ENCODE results near the gene NEAT1. TPM values are rescaled to one million over a fixed set of nuclear protein-coding genes. Genes with fewer than 3 reads are reported as not detected.
"Not testable (repeated sequence)": the region's sequence is repeated elsewhere in the genome, so short reads cannot be mapped to it uniquely, and the experiment has no call there.

Gene NEAT1
- total RNA-seq, 2 experiments from 2014 or later: 402 to 407 TPM

GRCh38 chr11:65439331-65440181 lies 17.0 kb downstream of the NEAT1 start:
- Mint-ChIP-seq H3K4me1 (peaks cover 56% of the 10 kb centered on the region), H3K36me3 (peaks cover 36% of the 10 kb centered on the region), H3K4me3 (no peak overlapping the region), H3K27me3 (no peaks in the 10 kb centered on the region), H3K27ac (peak overlapping the region; percentile 51), H3K9me3 (no peaks in the 10 kb centered on the region)
- DNase-seq (no peak), ATAC-seq (ENCODE audit: low read depth) (no peak)
- POLR2A ChIA-PET: interaction anchor here (0.7 to 2.1 kb wide), 2 partner anchors 23 to 60 kb away, joined by 3 to 14 read pairs; partner anchors contain the start of gene MALAT1

GRCh38 chr11:65440831-65441499 lies 18.4 kb downstream of the NEAT1 start:
- DNase-seq: peak; percentile 22
- peak; percentile 11 for ATAC-seq (ENCODE audit: low read depth)
- Mint-ChIP-seq H3K36me3 (peaks cover 24% of the 10 kb centered on the region), H3K4me1 (peaks cover 44% of the 10 kb centered on the region), H3K27ac (peak overlapping the region; percentile 74), H3K27me3 (no peaks in the 10 kb centered on the region), H3K4me3 (peak overlapping the region; percentile 42), H3K9me3 (no peaks in the 10 kb centered on the region)
- POLR2A ChIA-PET: interaction anchor here (0.8 to 2.1 kb wide), 5 partner anchors 16 to 56 kb away, joined by 3 to 14 read pairs (median 4); no protein-coding TSS in a partner anchor

- Mint-ChIP-seq H3K27ac (peak overlapping the region; percentile 64), H3K9me3 (no peaks in the 10 kb centered on the region), H3K4me3 (no peak overlapping the region), H3K4me1 (peaks cover 38% of the 10 kb centered on the region), H3K36me3 (peaks cover 18% of the 10 kb centered on the region), H3K27me3 (no peaks in the 10 kb centered on the region)
- DNase-seq: peak; percentile 24
- no peak for ATAC-seq (ENCODE audit: low read depth)
- POLR2A ChIA-PET: interaction anchor here (0.6 to 1.6 kb wide), 3 partner anchors 10 to 58 kb away, joined by 3 to 4 read pairs (median 3); no protein-coding TSS in a partner anchor
These were observed 20.3 kb downstream of the NEAT1 start for GRCh38 chr11:65442842-65443331.

- POLR2A ChIA-PET: interaction anchor here (0.6 to 1.3 kb wide), 5 partner anchors 11 to 145 kb away, joined by 3 to 8 read pairs (median 3); partner anchors contain the start of gene NEAT1
- Mint-ChIP-seq H3K27ac (no peak overlapping the region), H3K4me3 (no peak overlapping the region), H3K4me1 (peaks cover 31% of the 10 kb centered on the region), H3K27me3 (no peaks in the 10 kb centered on the region), H3K9me3 (peaks cover 2% of the 10 kb centered on the region), H3K36me3 (peaks cover 11% of the 10 kb centered on the region)
- no peak for ATAC-seq (ENCODE audit: low read depth)
- peak; percentile 37 for DNase-seq
These were observed 21.9 kb downstream of the NEAT1 start for GRCh38 chr11:65444314-65445051.

- Mint-ChIP-seq H3K9me3 (peaks cover 2% of the 10 kb centered on the region), H3K4me3 (no peak overlapping the region), H3K4me1 (peaks cover 26% of the 10 kb centered on the region), H3K27me3 (no peaks in the 10 kb centered on the region), H3K36me3 (peaks cover 9% of the 10 kb centered on the region), H3K27ac (peak overlapping the region; percentile 67)
- ATAC-seq (ENCODE audit: low read depth): no peak
- POLR2A ChIA-PET: interaction anchor here (0.7 to 2.7 kb wide), 5 partner anchors 23 to 144 kb away, joined by 3 to 10 read pairs (median 6); partner anchors contain the start of gene NEAT1
- peak; percentile 26 for DNase-seq
These were observed 22.6 kb downstream of the NEAT1 start for GRCh38 chr11:65445101-65445603.

- H3K36me3 Mint-ChIP-seq: peaks cover 6% of the 10 kb centered on the region
- H3K4me1 Mint-ChIP-seq: peaks cover 22% of the 10 kb centered on the region
- POLR2A ChIA-PET: interaction anchor here (0.9 to 2.7 kb wide), 8 partner anchors 9 to 53 kb away, joined by 3 to 10 read pairs (median 5); partner anchors contain the start of genes MALAT1 and NEAT1
- no peak overlapping the region for H3K4me3 Mint-ChIP-seq
- H3K27me3 Mint-ChIP-seq: no peaks in the 10 kb centered on the region
- DNase-seq (peak; percentile 29), ATAC-seq (ENCODE audit: low read depth) (peak; percentile 5)
- H3K27ac Mint-ChIP-seq: no peak overlapping the region
- H3K9me3 Mint-ChIP-seq: peaks cover 2% of the 10 kb centered on the region
These were observed 23.2 kb downstream of the NEAT1 start for GRCh38 chr11:65445604-65446445.

GRCh38 chr11:65446446-65447277 lies 24.1 kb downstream of the NEAT1 start:
- Mint-ChIP-seq H3K4me1 (peaks cover 16% of the 10 kb centered on the region), H3K9me3 (peaks cover 2% of the 10 kb centered on the region), H3K27ac (no peak overlapping the region), H3K36me3 (peaks cover 5% of the 10 kb centered on the region), H3K27me3 (no peaks in the 10 kb centered on the region), H3K4me3 (no peak overlapping the region)
- DNase-seq (peak; percentile 29), ATAC-seq (ENCODE audit: low read depth) (peak; percentile 4)
- POLR2A ChIA-PET: interaction anchor here (0.9 to 2.7 kb wide), 7 partner anchors 10 to 52 kb away, joined by 3 to 10 read pairs (median 5); partner anchors contain the start of gene MALAT1

GRCh38 chr11:65448074-65448417 lies 25.4 kb downstream of the NEAT1 start:
- POLR2A ChIA-PET: interaction anchor here (1.1 to 1.8 kb wide), 2 partner anchors 30 to 51 kb away, joined by 5 to 6 read pairs; partner anchors contain the start of gene MALAT1
- DNase-seq (no peak), ATAC-seq (ENCODE audit: low read depth) (no peak)
- Mint-ChIP-seq H3K9me3 (peaks cover 2% of the 10 kb centered on the region), H3K27me3 (peaks cover 2% of the 10 kb centered on the region), H3K4me1 (peaks cover 11% of the 10 kb centered on the region), H3K36me3 (peaks cover 5% of the 10 kb centered on the region), H3K4me3 (no peak overlapping the region), H3K27ac (no peak overlapping the region)

GRCh38 chr11:65448418-65449105 lies 26.0 kb downstream of the NEAT1 start:
- peaks cover 5% of the 10 kb centered on the region for H3K36me3 Mint-ChIP-seq
- ATAC-seq (ENCODE audit: low read depth) (no peak), DNase-seq (peak; percentile 24)
- H3K4me1 Mint-ChIP-seq: peaks cover 6% of the 10 kb centered on the region
- peaks cover 2% of the 10 kb centered on the region for H3K27me3 Mint-ChIP-seq
- no peak overlapping the region for H3K4me3 Mint-ChIP-seq
- no peak overlapping the region for H3K27ac Mint-ChIP-seq
- POLR2A ChIA-PET: no interaction called here
- peaks cover 2% of the 10 kb centered on the region for H3K9me3 Mint-ChIP-seq

- DNase-seq; H3K27me3 Mint-ChIP-seq; H3K9me3 Mint-ChIP-seq; H3K4me1 Mint-ChIP-seq; POLR2A ChIA-PET; H3K4me3 Mint-ChIP-seq; H3K36me3 Mint-ChIP-seq; ATAC-seq (ENCODE audit: low read depth); H3K27ac Mint-ChIP-seq: not testable (repeated sequence)
These were observed 28.7 kb downstream of the NEAT1 start for GRCh38 chr11:65451301-65451700.

- not testable (repeated sequence) for H3K27ac Mint-ChIP-seq; ATAC-seq (ENCODE audit: low read depth)
These were observed 29.7 kb downstream of the NEAT1 start for GRCh38 chr11:65452259-65452658.

More at GRCh38 chr11:65452259-65452658, 29.7 kb downstream of the NEAT1 start:
- not testable (repeated sequence) for H3K9me3 Mint-ChIP-seq, H3K4me3 Mint-ChIP-seq, DNase-seq, H3K27me3 Mint-ChIP-seq
- POLR2A ChIA-PET: interaction anchor here (0.9 kb wide), 1 partner anchor 27 kb away, joined by 3 read pairs; no protein-coding TSS in a partner anchor
- H3K4me1 Mint-ChIP-seq: peaks cover 12% of the 10 kb centered on the region
- H3K36me3 Mint-ChIP-seq: peaks cover 11% of the 10 kb centered on the region

Data from activated naive CD8-positive, alpha-beta T cell treated with anti-CD3 and anti-CD28 coated beads, Interleukin-2, amount 10 ng/mL, durations not matched to agents 7 days and 5 days (primary cell).